ENCODE data around the gene PLPP2.

GRCh38 chr19:291561-292280 lies 518 bp upstream of the PLPP2 start:
- TF ChIP-seq CTCF (IDR thresholded peaks at IDR 0.05; ENCODE audit: poor library complexity, severe bottlenecking) (no peak), RAD21 (conservative IDR thresholded peaks at IDR 0.05) (no peak), EZH2 (IDR thresholded peaks at IDR 0.05; ENCODE audit: borderline replicate concordance, insufficient read depth, low read length, poor library complexity, severe bottlenecking) (no peak), REST (IDR thresholded peaks at IDR 0.05; ENCODE audit: borderline replicate concordance) (no peak), TAF1 (IDR thresholded peaks at IDR 0.05; ENCODE audit: low read depth) (no peak), EP300 (conservative IDR thresholded peaks at IDR 0.05; ENCODE audit: poor library complexity, severe bottlenecking) (no peak)
